ENCODE results near the gene CIRBP. TPM values are rescaled to one million over a fixed set of nuclear protein-coding genes. Genes with fewer than 3 reads are reported as not detected.

Gene CIRBP
- total RNA-seq, 1 experiment from 2014 or later = 136 TPM

GRCh38 chr19:1254081-1254527 lies 15.0 kb upstream of the CIRBP start:
- H3K4me3 ChIP-seq (ENCODE audit: low read length) = no peak overlapping the region
- peaks cover 18% of the 10 kb centered on the region for H3K4me1 ChIP-seq (ENCODE audit: insufficient read depth, low read length)
- ATAC-seq (no peak), DNase-seq (no peak)
- peak overlapping the region; percentile 94 for H3K27ac ChIP-seq (ENCODE audit: low read length)
- ChIA-PET POLR2A (ENCODE audit: unreplicated experiment) (interaction anchor here (1.9 kb wide), 1 partner anchor 15 kb away, joined by 29 read pairs; the partner anchor contains the start of gene CIRBP), CTCF (interaction anchor here (1.7 kb wide), 1 partner anchor 12 kb away, joined by 13 read pairs; no protein-coding TSS in a partner anchor)
- no peak overlapping the region for H2AFZ ChIP-seq (ENCODE audit: low read length)
- H3K27me3 ChIP-seq (ENCODE audit: low read length) = no peaks in the 10 kb centered on the region
- peaks cover 8% of the 10 kb centered on the region for H4K20me1 ChIP-seq (ENCODE audit: low read length)
- no peak overlapping the region for H3K9ac ChIP-seq (ENCODE audit: low read length)
- H3K4me2 ChIP-seq (ENCODE audit: low read length) = 0 out of 2 replicates have a peak overlapping the region, but pooled peaks have one; percentile 97
- intact Hi-C loops (cut with micrococcal nuclease) = no loop called here
- H3K9me3 ChIP-seq (ENCODE audit: low read length) = no peaks in the 10 kb centered on the region
- TF ChIP-seq EZH2 (IDR thresholded peaks at IDR 0.05; ENCODE audit: low read length, unreplicated experiment) (no peak), EZH2phosphoT487 (IDR thresholded peaks at IDR 0.05; ENCODE audit: borderline replicate concordance, low read length) (no peak)
- TF ChIP-seq, protein P1, sequence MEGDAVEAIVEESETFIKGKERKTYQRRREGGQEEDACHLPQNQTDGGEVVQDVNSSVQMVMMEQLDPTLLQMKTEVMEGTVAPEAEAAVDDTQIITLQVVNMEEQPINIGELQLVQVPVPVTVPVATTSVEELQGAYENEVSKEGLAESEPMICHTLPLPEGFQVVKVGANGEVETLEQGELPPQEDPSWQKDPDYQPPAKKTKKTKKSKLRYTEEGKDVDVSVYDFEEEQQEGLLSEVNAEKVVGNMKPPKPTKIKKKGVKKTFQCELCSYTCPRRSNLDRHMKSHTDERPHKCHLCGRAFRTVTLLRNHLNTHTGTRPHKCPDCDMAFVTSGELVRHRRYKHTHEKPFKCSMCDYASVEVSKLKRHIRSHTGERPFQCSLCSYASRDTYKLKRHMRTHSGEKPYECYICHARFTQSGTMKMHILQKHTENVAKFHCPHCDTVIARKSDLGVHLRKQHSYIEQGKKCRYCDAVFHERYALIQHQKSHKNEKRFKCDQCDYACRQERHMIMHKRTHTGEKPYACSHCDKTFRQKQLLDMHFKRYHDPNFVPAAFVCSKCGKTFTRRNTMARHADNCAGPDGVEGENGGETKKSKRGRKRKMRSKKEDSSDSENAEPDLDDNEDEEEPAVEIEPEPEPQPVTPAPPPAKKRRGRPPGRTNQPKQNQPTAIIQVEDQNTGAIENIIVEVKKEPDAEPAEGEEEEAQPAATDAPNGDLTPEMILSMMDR (conservative IDR thresholded peaks at IDR 0.05; ENCODE audit: low read depth, low read length) = no peak
- peaks cover 56% of the 10 kb centered on the region for H3K79me2 ChIP-seq (ENCODE audit: low read length)
- H3F3A ChIP-seq (ENCODE audit: low read length, unreplicated experiment) = peaks cover 9% of the 10 kb centered on the region
- BruUV-seq (replicated peaks) = no TSS peak
- H3K36me3 ChIP-seq (ENCODE audit: low read depth, low read length) = peaks cover 45% of the 10 kb centered on the region
- no peaks in the 10 kb centered on the region for H3K9me2 ChIP-seq (replicated peaks; ENCODE audit: low read length)

GRCh38 chr19:1254530-1255185 lies 14.5 kb upstream of the CIRBP start:
- Histone ChIP-seq H3K9me3 (ENCODE audit: low read length) (no peaks in the 10 kb centered on the region), H3F3A (ENCODE audit: low read length, unreplicated experiment) (peaks cover 14% of the 10 kb centered on the region), H3K4me2 (ENCODE audit: low read length) (no peak overlapping the region), H3K4me1 (ENCODE audit: insufficient read depth, low read length) (peaks cover 24% of the 10 kb centered on the region), H3K9me2 (replicated peaks; ENCODE audit: low read length) (no peaks in the 10 kb centered on the region), H3K36me3 (ENCODE audit: low read depth, low read length) (peaks cover 45% of the 10 kb centered on the region), H3K4me3 (ENCODE audit: low read length) (no peak overlapping the region), H2AFZ (ENCODE audit: low read length) (no peak overlapping the region), H3K9ac (ENCODE audit: low read length) (no peak overlapping the region), H3K27me3 (ENCODE audit: low read length) (no peaks in the 10 kb centered on the region), H4K20me1 (ENCODE audit: low read length) (peaks cover 8% of the 10 kb centered on the region), H3K27ac (ENCODE audit: low read length) (no peak overlapping the region), H3K79me2 (ENCODE audit: low read length) (peaks cover 56% of the 10 kb centered on the region)
- intact Hi-C loops (cut with micrococcal nuclease) = no loop called here
- TF ChIP-seq EZH2 (IDR thresholded peaks at IDR 0.05; ENCODE audit: low read length, unreplicated experiment) (no peak), EZH2phosphoT487 (IDR thresholded peaks at IDR 0.05; ENCODE audit: borderline replicate concordance, low read length) (no peak)
- TF ChIP-seq, protein P1 (conservative IDR thresholded peaks at IDR 0.05; ENCODE audit: low read depth, low read length) = no peak
- ATAC-seq (no peak), DNase-seq (no peak)
- no TSS peak for BruUV-seq (replicated peaks)
- ChIA-PET POLR2A (ENCODE audit: unreplicated experiment) (no interaction called here), CTCF (no interaction called here)
